SU-DHL-6 (cell line): ENCODE data around the gene TSTD1.
"Not testable (repeated sequence)": the region's sequence is repeated elsewhere in the genome, so short reads cannot be mapped to it uniquely, and the experiment has no call there.

ENCODE experiments used
- H2AFZ ChIP-seq: fragments of 200-600 bp; sonication (generic); 2 replicates; pipeline ENCODE4 v1.6.1; 2014; ENCODE audit warnings: low read depth, mild to moderate bottlenecking, moderate library complexity, mixed read lengths, antibody characterized with exemption, low read length; ENCODE audit not compliant: severe bottlenecking
- H3F3A ChIP-seq: fragments of 200-600 bp; shearing (Covaris generic); 2 replicates; pipeline ENCODE4 v1.6.0; 2016; ENCODE audit warnings: antibody characterized with exemption, mild to moderate bottlenecking; ENCODE audit not compliant: insufficient read depth
- H3K27ac ChIP-seq: fragments of 200-600 bp; sonication (generic); 2 replicates; pipeline ENCODE4 v1.5.1; 2016; ENCODE audit warnings: low read depth, mild to moderate bottlenecking, low read length, moderate library complexity, mixed read lengths
- H3K27me3 ChIP-seq: fragments of 200-600 bp; sonication (generic), shearing (Covaris generic); 2 replicates; pipeline ENCODE4 v1.6.0; 2014; ENCODE audit warnings: mild to moderate bottlenecking, low read length
- H3K36me3 ChIP-seq: fragments of 200-600 bp; sonication (generic); 2 replicates; pipeline ENCODE4 v1.6.1; 2014; ENCODE audit warnings: mild to moderate bottlenecking, low read length, mixed read lengths
- H3K4me2 ChIP-seq: fragments of 300-600, 200-600 bp; shearing (Covaris generic), sonication (generic); 2 replicates; pipeline ENCODE4 v1.6.0; 2014; ENCODE audit warnings: low read length, low read depth, mild to moderate bottlenecking; ENCODE audit not compliant: poor library complexity, severe bottlenecking
- H3K4me3 ChIP-seq: fragments of 200-600 bp; sonication (generic); 2 replicates; pipeline ENCODE4 v1.5.1; 2014; ENCODE audit warnings: antibody characterized with exemption, low read length, mild to moderate bottlenecking, mixed read lengths; ENCODE audit not compliant: insufficient read depth, poor library complexity, severe bottlenecking
- H3K79me2 ChIP-seq: fragments of 200-600 bp; sonication (generic); 2 replicates; pipeline ENCODE4 v1.6.1; 2014; ENCODE audit warnings: mild to moderate bottlenecking, low read length, moderate library complexity; ENCODE audit not compliant: insufficient read depth
- H3K9ac ChIP-seq: fragments of 200-600 bp; sonication (generic); 2 replicates; pipeline ENCODE4 v1.7.0; 2014; ENCODE audit warnings: mild to moderate bottlenecking, low read length
- H3K9me2 ChIP-seq: fragments of 200-600 bp; sonication (generic); replicated peaks from 2 replicates; pipeline ENCODE4 v1.6.1; 2014; ENCODE audit warnings: low read length; ENCODE audit not compliant: insufficient read depth
- H3K9me3 ChIP-seq: fragments of 200-600 bp; sonication (generic); 2 replicates; pipeline ENCODE4 v1.6.1; 2014; ENCODE audit warnings: low read length, mixed read lengths; ENCODE audit not compliant: insufficient read depth
- H4K20me1 ChIP-seq: fragments of 200-600 bp; sonication (generic); 2 replicates; pipeline ENCODE4 v1.6.1; 2014; ENCODE audit warnings: low read depth, mild to moderate bottlenecking, antibody characterized with exemption, low read length, moderate library complexity, mixed read lengths
- EZH2phosphoT487 ChIP-seq: fragments of 200-600 bp; sonication (generic), shearing (Covaris generic); conservative IDR thresholded peaks from 2 replicates; pipeline ENCODE4 v1.6.1; 2018; ENCODE audit warnings: mild to moderate bottlenecking, antibody characterized with exemption, low read length, moderate library complexity, mixed read lengths
- TF ChIP-seq, protein P1 (sequence below): fragments of 200-600 bp; sonication (generic); IDR thresholded peaks from one replicate; pipeline ENCODE4 v1.5.1; 2017; ENCODE audit warnings: antibody characterized with exemption, mild to moderate bottlenecking, low read length, moderate library complexity; ENCODE audit not compliant: insufficient read depth, poor library complexity, severe bottlenecking

Gene TSTD1

DNA sequence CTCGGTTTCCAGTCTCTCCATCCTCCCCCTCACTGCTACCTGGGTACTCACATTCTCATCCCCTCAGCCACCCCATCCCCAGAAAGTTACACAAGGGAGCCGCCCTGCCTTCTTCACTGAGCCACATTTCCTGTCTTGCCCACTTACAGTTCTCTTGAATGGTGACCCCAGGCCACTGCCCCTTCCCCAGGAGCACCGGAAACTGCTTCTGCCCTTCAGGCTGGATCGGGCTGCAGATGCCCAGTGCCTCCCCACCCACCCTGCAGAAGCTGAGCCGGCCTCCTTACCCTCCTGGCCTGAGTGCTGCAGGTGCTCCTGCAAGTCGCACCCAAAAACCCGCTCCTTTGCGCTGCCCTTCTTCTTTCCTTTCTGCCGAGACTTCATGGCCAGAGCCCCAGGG lies 30.5 kb upstream of the TSTD1 start:
- Histone ChIP-seq H3K4me2 (peak overlapping the region; percentile 77), H3K4me3 (peak overlapping the region; percentile 79)

DNA sequence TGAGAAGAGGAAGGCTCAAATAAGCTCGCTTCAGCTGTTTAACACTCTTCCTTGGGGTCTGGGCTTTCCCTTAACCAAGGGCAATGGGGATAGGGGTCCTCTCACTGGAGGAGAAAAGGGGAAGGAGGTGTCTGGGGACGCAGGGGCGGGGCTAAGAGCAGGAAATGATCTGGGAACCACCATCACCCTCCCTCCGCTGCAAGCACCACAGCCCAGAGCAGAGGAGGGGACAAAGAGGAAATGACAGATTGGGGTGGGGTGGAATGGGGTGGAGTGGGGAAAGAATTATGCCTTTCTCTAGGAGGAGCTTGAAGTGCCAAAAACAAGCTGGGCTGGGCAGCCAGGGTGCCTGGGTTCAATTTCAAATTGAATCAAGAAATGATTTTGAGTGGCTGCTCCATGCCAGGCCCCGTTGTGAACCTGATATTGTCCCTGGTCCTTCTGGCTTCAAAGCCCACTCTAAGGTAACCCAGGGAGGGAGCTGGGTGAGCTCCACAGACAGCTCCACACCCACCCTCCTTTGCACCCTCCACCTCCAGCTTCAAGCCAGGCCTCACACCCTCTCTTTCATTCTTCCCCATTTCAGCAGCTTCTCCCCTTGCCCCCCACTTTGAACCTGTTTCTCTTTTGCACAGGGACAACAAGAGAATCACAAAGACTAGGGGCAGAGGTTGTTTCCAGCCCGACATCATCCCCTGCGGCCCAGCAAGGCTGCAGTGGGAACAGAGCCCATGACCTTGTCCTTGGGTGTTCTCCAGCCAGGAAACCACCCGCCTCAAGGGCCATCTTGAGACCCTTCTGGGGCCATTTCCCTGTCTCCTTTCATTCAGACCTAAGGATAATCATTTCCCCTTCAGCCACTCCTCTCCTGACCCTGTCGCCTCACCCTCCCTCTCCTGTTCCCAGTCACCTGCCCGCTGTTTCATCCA lies 29.8 kb upstream of the TSTD1 start:
- H3K4me2 ChIP-seq = peak overlapping the region; percentile 77
- H2AFZ ChIP-seq = no peak overlapping the region
- no peaks in the 10 kb centered on the region for H4K20me1 ChIP-seq
- H3F3A ChIP-seq = peaks cover 14% of the 10 kb centered on the region; the same call in 1 of the 2 replicates
- no peaks in the 10 kb centered on the region for H3K36me3 ChIP-seq
- TF ChIP-seq, protein P1, sequence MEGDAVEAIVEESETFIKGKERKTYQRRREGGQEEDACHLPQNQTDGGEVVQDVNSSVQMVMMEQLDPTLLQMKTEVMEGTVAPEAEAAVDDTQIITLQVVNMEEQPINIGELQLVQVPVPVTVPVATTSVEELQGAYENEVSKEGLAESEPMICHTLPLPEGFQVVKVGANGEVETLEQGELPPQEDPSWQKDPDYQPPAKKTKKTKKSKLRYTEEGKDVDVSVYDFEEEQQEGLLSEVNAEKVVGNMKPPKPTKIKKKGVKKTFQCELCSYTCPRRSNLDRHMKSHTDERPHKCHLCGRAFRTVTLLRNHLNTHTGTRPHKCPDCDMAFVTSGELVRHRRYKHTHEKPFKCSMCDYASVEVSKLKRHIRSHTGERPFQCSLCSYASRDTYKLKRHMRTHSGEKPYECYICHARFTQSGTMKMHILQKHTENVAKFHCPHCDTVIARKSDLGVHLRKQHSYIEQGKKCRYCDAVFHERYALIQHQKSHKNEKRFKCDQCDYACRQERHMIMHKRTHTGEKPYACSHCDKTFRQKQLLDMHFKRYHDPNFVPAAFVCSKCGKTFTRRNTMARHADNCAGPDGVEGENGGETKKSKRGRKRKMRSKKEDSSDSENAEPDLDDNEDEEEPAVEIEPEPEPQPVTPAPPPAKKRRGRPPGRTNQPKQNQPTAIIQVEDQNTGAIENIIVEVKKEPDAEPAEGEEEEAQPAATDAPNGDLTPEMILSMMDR = no peak
- TF ChIP-seq EZH2phosphoT487 = no peak
- H3K4me3 ChIP-seq = peak overlapping the region; percentile 79
- peak overlapping the region; percentile 83 for H3K27ac ChIP-seq
- H3K9ac ChIP-seq = peak overlapping the region; percentile 93
- no peaks in the 10 kb centered on the region for H3K9me2 ChIP-seq
- H3K79me2 ChIP-seq = peaks cover 51% of the 10 kb centered on the region
- no peaks in the 10 kb centered on the region for H3K27me3 ChIP-seq
- no peaks in the 10 kb centered on the region for H3K9me3 ChIP-seq

More for the DNA sequence above, 30.5 kb upstream of the TSTD1 start:
- H3K9ac ChIP-seq = peak overlapping the region; percentile 93
- H3K27me3 ChIP-seq = no peaks in the 10 kb centered on the region
- no peaks in the 10 kb centered on the region for H3K9me2 ChIP-seq
- no peaks in the 10 kb centered on the region for H3K9me3 ChIP-seq
- peaks cover 14% of the 10 kb centered on the region; the same call in 1 of the 2 replicates for H3F3A ChIP-seq
- H3K36me3 ChIP-seq = no peaks in the 10 kb centered on the region
- H3K79me2 ChIP-seq = peaks cover 45% of the 10 kb centered on the region
- TF ChIP-seq, protein P1 = no peak
- no peak for TF ChIP-seq EZH2phosphoT487
- H2AFZ ChIP-seq = peak overlapping the region; percentile 53
- H3K27ac ChIP-seq = peak overlapping the region; percentile 83
- no peaks in the 10 kb centered on the region for H4K20me1 ChIP-seq

DNA sequence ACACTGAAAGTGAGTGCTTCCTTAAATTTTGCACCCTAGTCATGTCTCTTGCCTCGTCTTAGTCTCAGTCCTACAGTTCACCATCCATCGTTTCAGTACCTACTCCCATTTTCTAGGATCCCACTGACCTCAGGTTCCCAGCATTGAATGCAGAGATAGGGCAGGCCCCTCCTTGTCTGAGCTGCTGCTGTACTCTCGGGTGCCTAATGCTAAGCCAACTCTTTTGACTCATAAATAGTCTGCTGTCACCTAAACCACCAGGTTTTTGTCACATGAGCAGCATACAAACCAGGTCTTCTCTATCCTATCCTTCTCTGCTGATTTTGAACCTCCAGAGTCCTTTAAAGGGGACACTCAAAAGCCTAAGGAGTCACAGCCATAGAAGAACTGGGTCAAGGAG lies 27.9 kb upstream of the TSTD1 start:
- Histone ChIP-seq H3K4me2 (peak overlapping the region; percentile 10), H3K79me2 (peaks cover 56% of the 10 kb centered on the region)
- TF ChIP-seq, protein P1 = no peak
- no peak for TF ChIP-seq EZH2phosphoT487

DNA sequence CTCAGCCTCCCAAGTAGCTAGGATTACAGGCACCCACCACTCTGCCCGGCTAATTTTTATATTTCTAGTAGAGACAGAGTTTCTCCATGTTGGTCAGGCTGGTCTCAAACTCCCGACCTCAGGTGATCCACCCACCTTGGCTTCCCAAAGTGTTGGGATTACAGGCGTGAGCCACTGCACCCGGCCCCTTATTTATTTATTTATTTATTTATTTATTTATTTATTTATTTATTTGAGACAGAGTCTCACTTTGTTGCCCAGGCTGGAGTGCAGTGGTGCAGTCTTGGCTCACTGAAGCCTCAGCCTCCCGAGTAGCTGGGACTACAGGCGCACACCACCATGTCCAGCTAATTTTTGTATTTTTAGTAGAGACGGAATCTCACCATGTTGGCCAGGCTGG lies 26.9 kb upstream of the TSTD1 start:
- H2AFZ ChIP-seq, H3K4me2 ChIP-seq, H3K9me2 ChIP-seq, H3F3A ChIP-seq, H3K4me3 ChIP-seq, H4K20me1 ChIP-seq, H3K27me3 ChIP-seq, H3K27ac ChIP-seq, H3K9me3 ChIP-seq, H3K36me3 ChIP-seq, H3K9ac ChIP-seq: not testable (repeated sequence)
- peaks cover 60% of the 10 kb centered on the region for H3K79me2 ChIP-seq

More for the DNA sequence above, 27.9 kb upstream of the TSTD1 start:
- no peaks in the 10 kb centered on the region for H3K9me3 ChIP-seq
- H4K20me1 ChIP-seq = no peaks in the 10 kb centered on the region
- H3K36me3 ChIP-seq = no peaks in the 10 kb centered on the region
- H3K9me2 ChIP-seq = no peaks in the 10 kb centered on the region
- no peak overlapping the region for H2AFZ ChIP-seq
- H3K9ac ChIP-seq = no peak overlapping the region
- peaks cover 14% of the 10 kb centered on the region; the same call in 1 of the 2 replicates for H3F3A ChIP-seq
- H3K4me3 ChIP-seq = no peak overlapping the region
- no peaks in the 10 kb centered on the region for H3K27me3 ChIP-seq
- 0 out of 2 replicates have a peak overlapping the region, but pooled peaks have one; percentile 13 for H3K27ac ChIP-seq

DNA sequence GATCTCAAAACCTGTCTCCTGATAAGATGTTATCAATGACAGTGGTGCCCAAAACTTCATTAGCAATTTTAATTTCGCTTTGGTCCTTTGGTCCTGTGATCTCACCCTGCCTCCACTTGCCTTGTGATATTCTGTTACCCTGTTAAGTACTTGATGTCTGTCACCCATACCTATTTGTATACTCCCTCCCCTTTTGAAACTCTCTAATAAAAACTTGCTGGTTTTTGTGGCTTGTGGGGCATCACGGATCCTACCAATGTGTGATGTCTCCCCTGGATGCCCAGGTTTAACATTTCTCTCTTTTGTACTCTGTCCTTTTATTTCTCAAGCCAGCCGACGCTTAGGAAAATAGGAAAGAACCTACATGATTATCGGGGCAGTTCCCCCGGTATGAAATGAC lies 25.2 kb upstream of the TSTD1 start:
- not testable (repeated sequence) for H3K9me2 ChIP-seq, H3K27me3 ChIP-seq, H3F3A ChIP-seq, H3K9me3 ChIP-seq, H3K4me2 ChIP-seq, H4K20me1 ChIP-seq, H3K36me3 ChIP-seq, H2AFZ ChIP-seq, H3K27ac ChIP-seq, H3K9ac ChIP-seq, H3K4me3 ChIP-seq
- H3K79me2 ChIP-seq = peaks cover 54% of the 10 kb centered on the region
